ENCODE results near the gene NCK2. TPM values are rescaled to one million over a fixed set of nuclear protein-coding genes. Genes with fewer than 3 reads are reported as not detected.
"Not testable (repeated sequence)": the region's sequence is repeated elsewhere in the genome, so short reads cannot be mapped to it uniquely, and the experiment has no call there.

NCK2 gene
- total RNA-seq, 4 donors from 2014 or later: 56.1 to 69.6 (median 58.7) TPM

- no peak for DNase-seq (ENCODE audit: low spot score in 2 of 2)
- no peak overlapping the region for H3K4me3 ChIP-seq (ENCODE audit: low read depth, poor library complexity, severe bottlenecking)
- WGBS, 2 donors: 73 to 82% methylated on average over 2 of the region's 2 CpGs
- no peak for TF ChIP-seq POLR2A (IDR thresholded peaks at IDR 0.05)
- no peak for TF ChIP-seq CTCF (IDR thresholded peaks at IDR 0.05)
- intact Hi-C loops (cut with DNase I; ENCODE audit: low total_unique reads): loop anchor here (10.0 kb wide), 1 partner anchor 121 kb away; no protein-coding TSS in a partner anchor
Measured at GRCh38 chr2:105753380-105753779, 8.7 kb downstream of the NCK2 start.

- 75 to 76% methylated on average over 5 of the region's 5 CpGs for WGBS, 2 donors
- peak in 1 of 2 donors; percentile 75 for DNase-seq (ENCODE audit: low spot score in 2 of 2)
- H3K4me3 ChIP-seq (ENCODE audit: low read depth, poor library complexity, severe bottlenecking): no peak overlapping the region
- TF ChIP-seq CTCF (IDR thresholded peaks at IDR 0.05) (no peak), POLR2A (IDR thresholded peaks at IDR 0.05) (no peak)
- intact Hi-C loops (cut with DNase I; ENCODE audit: low total_unique reads): loop anchor here (10.0 kb wide), 1 partner anchor 121 kb away; no protein-coding TSS in a partner anchor
Measured at GRCh38 chr2:105754011-105754410, 9.3 kb downstream of the NCK2 start.

- H3K4me3 ChIP-seq (ENCODE audit: low read depth, poor library complexity, severe bottlenecking): no peak overlapping the region
- peak in 1 of 2 donors; percentile 21 for DNase-seq (ENCODE audit: low spot score in 2 of 2)
- intact Hi-C loops (cut with DNase I; ENCODE audit: low total_unique reads): loop anchor here (10.0 kb wide), 1 partner anchor 120 kb away; no protein-coding TSS in a partner anchor
- TF ChIP-seq CTCF (IDR thresholded peaks at IDR 0.05) (no peak), POLR2A (IDR thresholded peaks at IDR 0.05) (no peak)
- whole genome bisulfite sequencing, 2 donors: 78 to 91% methylated on average over 6 of the region's 6 CpGs
Measured at GRCh38 chr2:105754994-105755393, 10.3 kb downstream of the NCK2 start.

GRCh38 chr2:105755895-105756294 lies 11.2 kb downstream of the NCK2 start:
- no peak overlapping the region for H3K4me3 ChIP-seq (ENCODE audit: low read depth, poor library complexity, severe bottlenecking)
- TF ChIP-seq CTCF (IDR thresholded peaks at IDR 0.05): no peak
- no peak for TF ChIP-seq POLR2A (IDR thresholded peaks at IDR 0.05)
- WGBS, 2 donors: 22 to 37% methylated on average over 4 of the region's 4 CpGs
- DNase-seq (ENCODE audit: low spot score in 2 of 2): peak in 1 of 2 donors; percentile 6
- intact Hi-C loops (cut with DNase I; ENCODE audit: low total_unique reads): loop anchor here (10.0 kb wide), 1 partner anchor 119 kb away; no protein-coding TSS in a partner anchor

- TF ChIP-seq CTCF (IDR thresholded peaks at IDR 0.05): no peak
- TF ChIP-seq POLR2A (IDR thresholded peaks at IDR 0.05): no peak
- DNase-seq (ENCODE audit: low spot score in 2 of 2): peak in 1 of 2 donors; percentile 46
- intact Hi-C loops (cut with DNase I; ENCODE audit: low total_unique reads): loop anchor here (10.0 kb wide), 1 partner anchor 118 kb away; no protein-coding TSS in a partner anchor
- WGBS, 2 donors: 81 to 92% methylated on average over 4 of the region's 4 CpGs
- no peak overlapping the region for H3K4me3 ChIP-seq (ENCODE audit: low read depth, poor library complexity, severe bottlenecking)
Measured at GRCh38 chr2:105756435-105756834, 11.7 kb downstream of the NCK2 start.

- H3K4me3 ChIP-seq (ENCODE audit: low read depth, poor library complexity, severe bottlenecking): not testable (repeated sequence)
- DNase-seq (ENCODE audit: low spot score in 2 of 2): peak in 1 of 2 donors; percentile 46
- WGBS, 2 donors: 87 to 90% methylated on average over 10 of the region's 10 CpGs
- intact Hi-C loops (cut with DNase I; ENCODE audit: low total_unique reads): loop anchor here (10.0 kb wide), 1 partner anchor 118 kb away; no protein-coding TSS in a partner anchor
Measured at GRCh38 chr2:105756865-105757264, 12.2 kb downstream of the NCK2 start.
